IMR-90 (cell line): ENCODE results near the gene GALNT6. TPM values are rescaled to one million over a fixed set of nuclear protein-coding genes. Genes with fewer than 3 reads are reported as not detected.

Experiments used
- ATAC-seq: fragments of 200-7000 bp; cut with Tn5 transposase; 2 replicates; pipeline ENCODE4 v1.9.1; 2020; ENCODE audit warnings: low read depth, mild to moderate bottlenecking, moderate library complexity
- Bru-seq: library from RNA; stranded (reverse); fragments of 400-500 nt; gene quantifications from one replicate; lab custom pipeline; 2021; lab: Mats Ljungman, UMichigan
- BruChase-seq, 2 experiments: library from RNA; stranded (reverse); fragments of 400-500 nt; gene quantifications; one replicate each; lab custom pipeline; 2021; lab: Mats Ljungman, UMichigan
- BruUV-seq: library from RNA; stranded (reverse); fragments of 400-500 nt; replicated peaks from 2 replicates; lab custom pipeline; 2021; lab: Mats Ljungman, UMichigan
- CTCF ChIA-PET: fragments of 300-600 bp; formaldehyde crosslinking; extraction: SDS; loops from one replicate; lab custom pipeline; 2021; ENCODE audit warnings: antibody characterized with exemption; lab: Yijun Ruan, JAX
- POLR2A ChIA-PET: fragments of 300-600 bp; sonication (Branson Sonifier 250); formaldehyde crosslinking; loops from one replicate; lab custom pipeline; 2022; ENCODE audit warnings: antibody characterized with exemption; ENCODE audit not compliant: unreplicated experiment; lab: Charles Lee
- DNase-seq: peaks from one replicate; pipeline ENCODE4 v3.0.0; 2013
- H2AFZ ChIP-seq: replicated peaks from 2 replicates; pipeline ENCODE3; 2013; ENCODE audit warnings: low read length, mild to moderate bottlenecking; ENCODE audit not compliant: poor library complexity
- H2AK5ac ChIP-seq: 2 replicates; pipeline ENCODE4 v1.6.1; 2013; ENCODE audit warnings: low read depth, low read length, inconsistent platforms
- H2AK9ac ChIP-seq: replicated peaks from 2 replicates; pipeline ENCODE3; 2013; ENCODE audit warnings: mild to moderate bottlenecking, low read depth, low read length, moderate library complexity; ENCODE audit not compliant: poor library complexity
- H2BK120ac ChIP-seq: 2 replicates; pipeline ENCODE4 v1.6.1; 2013; ENCODE audit warnings: low read depth, low read length, inconsistent platforms
- H2BK15ac ChIP-seq: 3 replicates; pipeline ENCODE4 v1.6.1; 2013; ENCODE audit warnings: low read depth, low read length, inconsistent platforms
- H2BK20ac ChIP-seq: 2 replicates; pipeline ENCODE4 v1.6.1; 2013; ENCODE audit warnings: low read depth, mild to moderate bottlenecking, inconsistent platforms, low read length, moderate library complexity
- H2BK5ac ChIP-seq: 2 replicates; pipeline ENCODE4 v1.6.1; 2013; ENCODE audit warnings: mild to moderate bottlenecking, low read depth, low read length, inconsistent platforms; ENCODE audit not compliant: poor library complexity, severe bottlenecking
- H3K14ac ChIP-seq: replicated peaks from 2 replicates; pipeline ENCODE4 v1.6.1; 2013; ENCODE audit warnings: low read depth, low read length, inconsistent platforms
- H3K18ac ChIP-seq: 2 replicates; pipeline ENCODE4 v1.6.1; 2013; ENCODE audit warnings: low read depth, low read length, control low read depth
- H3K23ac ChIP-seq: 2 replicates; pipeline ENCODE4 v1.6.1; 2013; ENCODE audit warnings: low read depth, low read length, inconsistent platforms
- H3K27ac ChIP-seq: 2 replicates; pipeline ENCODE4 v1.5.1; 2013; ENCODE audit warnings: mild to moderate bottlenecking, control low read depth, low read length; ENCODE audit not compliant: insufficient read depth
- H3K27me3 ChIP-seq: 2 replicates; pipeline ENCODE4 v1.6.1; 2013; ENCODE audit warnings: low read length; ENCODE audit not compliant: control insufficient read depth, insufficient read depth
- H3K36me3 ChIP-seq: 2 replicates; pipeline ENCODE4 v1.6.1; 2013; ENCODE audit warnings: low read length, mixed read lengths; ENCODE audit not compliant: control insufficient read depth, insufficient read depth
- H3K4ac ChIP-seq: 2 replicates; pipeline ENCODE4 v1.6.1; 2013; ENCODE audit warnings: low read depth, low read length, inconsistent platforms
- H3K4me1 ChIP-seq: 2 replicates; pipeline ENCODE4 v1.6.1; 2013; ENCODE audit warnings: low read length, mixed read lengths; ENCODE audit not compliant: control insufficient read depth, insufficient read depth
- H3K4me2 ChIP-seq: 2 replicates; pipeline ENCODE4 v1.6.1; 2013; ENCODE audit warnings: low read depth, mild to moderate bottlenecking, control low read depth, low read length, moderate library complexity
- H3K4me3 ChIP-seq: 2 replicates; pipeline ENCODE4 v1.5.1; 2013; ENCODE audit warnings: low read depth, mild to moderate bottlenecking, control low read depth, low read length, moderate library complexity; ENCODE audit not compliant: insufficient read depth
- H3K56ac ChIP-seq: 2 replicates; pipeline ENCODE4 v1.6.1; 2013; ENCODE audit warnings: low read length, inconsistent platforms; ENCODE audit not compliant: insufficient read depth; ENCODE audit errors: extremely low read depth
- H3K79me1 ChIP-seq, 2 experiments: 2 replicates each; pipeline ENCODE4 v1.6.1; 2013; ENCODE audit warnings: low read length in 2 of 2, inconsistent platforms in 1 of 2, low read depth in 1 of 2
- H3K9ac ChIP-seq: 2 replicates; pipeline ENCODE4 v1.6.1; 2013; ENCODE audit warnings: low read depth, low read length, control low read depth
- H3K9me1 ChIP-seq: 2 replicates; pipeline ENCODE4 v1.6.1; 2013; ENCODE audit warnings: low read length, inconsistent platforms; ENCODE audit not compliant: insufficient read depth
- H3K9me3 ChIP-seq: 2 replicates; pipeline ENCODE4 v1.6.1; 2013; ENCODE audit warnings: low read length; ENCODE audit not compliant: control insufficient read depth, insufficient read depth
- H4K20me1 ChIP-seq: 2 replicates; pipeline ENCODE4 v1.6.1; 2013; ENCODE audit warnings: low read length, inconsistent platforms; ENCODE audit not compliant: insufficient read depth
- H4K5ac ChIP-seq: 2 replicates; pipeline ENCODE4 v1.6.1; 2013; ENCODE audit warnings: mild to moderate bottlenecking, low read depth, low read length, control low read depth
- H4K8ac ChIP-seq, 2 experiments: 2 replicates each; pipeline ENCODE4 v1.6.1; 2013; ENCODE audit warnings: low read depth in 2 of 2, low read length in 2 of 2, control low read depth in 1 of 2, inconsistent platforms in 1 of 2
- H4K91ac ChIP-seq: 2 replicates; pipeline ENCODE4 v1.6.1; 2013; ENCODE audit warnings: low read depth, low read length, inconsistent platforms; ENCODE audit not compliant: insufficient read depth
- BHLHE40 ChIP-seq: fragments of 150-350 bp; IDR thresholded peaks from 2 replicates; pipeline ENCODE4 v1.6.1; 2016; ENCODE audit warnings: mild to moderate bottlenecking, low read depth, low read length
- CEBPB ChIP-seq: IDR thresholded peaks from 2 replicates; pipeline ENCODE4 v1.6.1; 2012; ENCODE audit warnings: low read depth, low read length, improper control_type of control experiment
- CHD1 ChIP-seq: IDR thresholded peaks from 2 replicates; pipeline ENCODE4 v1.6.1; 2012; ENCODE audit warnings: low read depth, low read length, improper control_type of control experiment
- CTCF ChIP-seq: conservative IDR thresholded peaks from 2 replicates; pipeline ENCODE4 v1.5.1; 2012; ENCODE audit warnings: mild to moderate bottlenecking, low read depth, low read length, improper control_type of control experiment
- FOS ChIP-seq: fragments of 150-350 bp; IDR thresholded peaks from 2 replicates; pipeline ENCODE4 v1.6.1; 2016; ENCODE audit warnings: low read depth, low read length
- MXI1 ChIP-seq: IDR thresholded peaks from 2 replicates; pipeline ENCODE4 v1.6.1; 2012; ENCODE audit warnings: low read depth, mild to moderate bottlenecking, low read length, moderate library complexity, borderline replicate concordance
- NFE2L2 ChIP-seq: fragments of 150-350 bp; IDR thresholded peaks from 2 replicates; pipeline ENCODE4 v1.6.1; 2016; ENCODE audit warnings: low read depth, mild to moderate bottlenecking, low read length
- POLR2A ChIP-seq: IDR thresholded peaks from 2 replicates; pipeline ENCODE4 v1.6.1; 2012; ENCODE audit warnings: mild to moderate bottlenecking, low read depth, low read length
- RAD21 ChIP-seq: IDR thresholded peaks from 2 replicates; pipeline ENCODE4 v1.6.1; 2012; ENCODE audit warnings: low read length, improper control_type of control experiment
- SMC3 ChIP-seq: fragments of 150-350 bp; IDR thresholded peaks from 2 replicates; pipeline ENCODE4 v1.6.1; 2016; ENCODE audit warnings: low read depth, mild to moderate bottlenecking, antibody characterized with exemption, low read length, moderate library complexity
- USF2 ChIP-seq: fragments of 150-350 bp; IDR thresholded peaks from 2 replicates; pipeline ENCODE4 v1.6.1; 2017; ENCODE audit warnings: mild to moderate bottlenecking, antibody characterized with exemption, low read length, low read depth
- WGBS, 2 experiments: methylation state at CpG; one replicate each; pipeline versions ENCODE4 v1.1.5 to v1.1.7; 2013; ENCODE audit warnings: missing lambda C conversion rate in 2 of 2; ENCODE audit not compliant: insufficient read length in 1 of 2; ENCODE audit errors: extremely low coverage in 2 of 2; 5-methylcytosine and 5-hydroxymethylcytosine counted together
- dilution Hi-C: fragments of 300-500 bp; cut with HindIII; formaldehyde crosslinking; loops from one replicate; pipeline ENCODE4 v1.14.3; 2018; ENCODE audit warnings: low sequenced_read_pairs; ENCODE audit not compliant: unreplicated experiment
- in situ Hi-C: fragments of 300-500 bp; cut with MboI; formaldehyde crosslinking; loops from 3 replicates; pipeline ENCODE4 v1.14.3; 2019; ENCODE audit warnings: low sequenced_read_pairs, inconsistent platforms, mixed read lengths
- intact Hi-C: fragments of 100-400 bp; cut with micrococcal nuclease; formaldehyde crosslinking; loops from 2 replicates; pipeline ENCODE4 v1.10.0; 2022
- long read RNA-seq: library from polyadenylated mRNA; unstranded; transcript quantifications from one replicate; pipeline ENCODE4 v2.0.0, GENCODE V29; 2021; ENCODE audit not compliant: unreplicated experiment
- polyA plus RNA-seq, 3 experiments: library from polyadenylated mRNA; depleted of rRNA; stranded (reverse); fragments of >200 nt; gene quantifications; 2 replicates each; pipeline ENCODE4 v1.2.3, GENCODE V29; 2012; ENCODE audit warnings: low replicate concordance in 1 of 3
- total RNA-seq: library from RNA; depleted of rRNA; stranded (reverse); fragments of >200 nt; gene quantifications from 2 replicates; pipeline ENCODE4 v1.2.3, GENCODE V29; 2012; rRNA removed

GALNT6 gene
- 21.4 and 23.7 TPM in 2 replicates for total RNA-seq
- polyA plus RNA-seq (2012; rRNA removed), result 16.4 and 17.1 TPM in 2 replicates
- polyA plus RNA-seq (2012; cell fraction: cytosol; rRNA removed), result 10.8 and 12.1 TPM in 2 replicates
- 8.3 and 10.0 TPM in 2 replicates for polyA plus RNA-seq (2012; cell fraction: nucleus; rRNA removed; ENCODE audit: low replicate concordance)
- Bru-seq, nascent RNA, result percentile 53 among the genes with signal in this experiment
- percentile 45 among the genes with signal in this experiment for BruChase-seq, experiment 1, labeled RNA remaining after a 6-hour chase
- percentile 42 among the genes with signal in this experiment for BruChase-seq, experiment 2, labeled RNA remaining after a 2-hour chase
- long read RNA-seq, full-length matches to known transcripts, result 1 of 17 reads
- long read RNA-seq, partial matches to known transcripts, result 8 of 17 reads
- long read RNA-seq, other reads (novel, unspliced or antisense), result 8 of 17 reads

- Histone ChIP-seq H3K4me2 (peak within 1 kb of the TSS; percentile 77), H3K27me3 (no peaks in the 10 kb centered on the region), H4K20me1 (no peaks in the 10 kb centered on the region), H4K5ac (peak within 1 kb of the TSS; percentile 6), H3K56ac (no peak within 1 kb of the TSS), H3K9ac (peak within 1 kb of the TSS; percentile 30; the same call in 1 of the 2 replicates), H4K8ac (peak within 1 kb of the TSS; percentile 81 to 82), H3K4me1 (peaks cover 21% of the 10 kb centered on the region), H2BK15ac (peak within 1 kb of the TSS; percentile 60; the same call in 1 of the 3 replicates), H2BK5ac (peak within 1 kb of the TSS; percentile 39), H2AFZ (peak within 1 kb of the TSS; percentile 89), H3K79me1 (peaks cover 0 to 32% of the 10 kb centered on the region in 2 experiments; a peak in 2 of 4 replicates), H3K14ac (peak within 1 kb of the TSS; percentile 42), H2AK5ac (peak within 1 kb of the TSS; percentile 78), H3K27ac (peak within 1 kb of the TSS; percentile 12; the same call in 1 of the 2 replicates), H3K9me3 (no peaks in the 10 kb centered on the region), H2AK9ac (peak within 1 kb of the TSS; percentile 85), H2BK20ac (peak within 1 kb of the TSS; percentile 57), H3K4me3 (peak within 1 kb of the TSS; percentile 48), H3K18ac (peak within 1 kb of the TSS; percentile 44; the same call in 1 of the 2 replicates), H4K91ac (peak within 1 kb of the TSS; percentile 70), H2BK120ac (peak within 1 kb of the TSS; percentile 71), H3K9me1 (peaks cover 30% of the 10 kb centered on the region), H3K23ac (peak within 1 kb of the TSS; percentile 54), H3K36me3 (no peaks in the 10 kb centered on the region), H3K4ac (peak within 1 kb of the TSS; percentile 75)
- 9% methylated on average over 36 of the region's 73 CpGs; no CpG with 5 or more reads in 1 of the 2 experiments for WGBS, 2 experiments
- no peak for TF ChIP-seq MXI1
- no peak for TF ChIP-seq NFE2L2
- TF ChIP-seq CHD1, result no peak
- TF ChIP-seq FOS, result no peak
- no peak for TF ChIP-seq BHLHE40
- TF ChIP-seq CEBPB, result no peak
- TF ChIP-seq SMC3, result no peak
- no peak for TF ChIP-seq RAD21
- TF ChIP-seq USF2, result no peak
- no peak for TF ChIP-seq POLR2A
- TF ChIP-seq CTCF, result no peak
- dilution Hi-C loops (no loop called here), in situ Hi-C loops (no loop called here), intact Hi-C loops (no loop called here)
- ChIA-PET CTCF (interaction anchor here (1.6 kb wide), 1 partner anchor 17 kb away, joined by 3 read pairs; no protein-coding TSS in a partner anchor), POLR2A (no interaction called here)
- BruUV-seq, result no TSS peak
- ATAC-seq (peak; percentile 22), DNase-seq (no peak)
Observed at GRCh38 chr12:51391283-51392123, at the start of gene GALNT6. Gene GALNT6, minus strand, starts transcription at chr12:51391406. Its CDS starts 11,625 bp downstream, at chr12:51379781.
